ENCODE measurements around the gene SSPN. TPM values are rescaled to one million over a fixed set of nuclear protein-coding genes. Genes with fewer than 3 reads are reported as not detected.

Gene SSPN
- total RNA-seq, 4 donors from 2014 or later, result 31.5 to 76.7 (median 45.0) TPM

DNA sequence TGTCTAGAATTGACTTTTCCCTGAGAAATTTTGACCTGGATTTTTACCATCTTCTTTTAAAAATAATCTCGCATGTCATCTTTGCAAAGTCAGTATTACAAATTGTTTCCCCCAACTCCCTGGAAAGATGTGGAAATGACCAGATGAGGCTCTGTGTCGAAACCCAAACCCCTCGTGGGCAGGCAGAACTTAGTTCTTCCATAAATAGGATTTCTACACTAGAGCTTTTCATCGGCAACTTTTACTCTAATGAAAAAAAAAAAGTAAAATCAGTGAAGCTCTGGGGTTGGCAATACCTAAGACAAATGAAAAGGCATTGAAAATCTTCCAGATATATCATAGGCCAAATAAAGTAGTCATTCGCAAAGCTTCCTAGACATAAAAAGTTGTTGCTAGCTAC is 17.0 kb downstream of the SSPN start:
- H3K9me3 ChIP-seq, result peaks cover 0 to 4% of the 10 kb centered on the region in 2 donors
- no peaks in the 10 kb centered on the region for H3K36me3 ChIP-seq
- H3K4me1 ChIP-seq, result peaks cover 0 to 4% of the 10 kb centered on the region in 2 donors
- no peak overlapping the region for H3K4me3 ChIP-seq
- no peak overlapping the region for H3K27ac ChIP-seq
- DNase-seq, result no peak
- TF ChIP-seq, protein P1, sequence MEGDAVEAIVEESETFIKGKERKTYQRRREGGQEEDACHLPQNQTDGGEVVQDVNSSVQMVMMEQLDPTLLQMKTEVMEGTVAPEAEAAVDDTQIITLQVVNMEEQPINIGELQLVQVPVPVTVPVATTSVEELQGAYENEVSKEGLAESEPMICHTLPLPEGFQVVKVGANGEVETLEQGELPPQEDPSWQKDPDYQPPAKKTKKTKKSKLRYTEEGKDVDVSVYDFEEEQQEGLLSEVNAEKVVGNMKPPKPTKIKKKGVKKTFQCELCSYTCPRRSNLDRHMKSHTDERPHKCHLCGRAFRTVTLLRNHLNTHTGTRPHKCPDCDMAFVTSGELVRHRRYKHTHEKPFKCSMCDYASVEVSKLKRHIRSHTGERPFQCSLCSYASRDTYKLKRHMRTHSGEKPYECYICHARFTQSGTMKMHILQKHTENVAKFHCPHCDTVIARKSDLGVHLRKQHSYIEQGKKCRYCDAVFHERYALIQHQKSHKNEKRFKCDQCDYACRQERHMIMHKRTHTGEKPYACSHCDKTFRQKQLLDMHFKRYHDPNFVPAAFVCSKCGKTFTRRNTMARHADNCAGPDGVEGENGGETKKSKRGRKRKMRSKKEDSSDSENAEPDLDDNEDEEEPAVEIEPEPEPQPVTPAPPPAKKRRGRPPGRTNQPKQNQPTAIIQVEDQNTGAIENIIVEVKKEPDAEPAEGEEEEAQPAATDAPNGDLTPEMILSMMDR (IDR thresholded peaks at IDR 0.05), result no peak
- TF ChIP-seq POLR2A (IDR thresholded peaks at IDR 0.05), result no peak
- intact Hi-C loops (cut with DNase I; ENCODE audit: low total_unique reads), result no loop called here
- H3K27me3 ChIP-seq, result no peaks in the 10 kb centered on the region

DNA sequence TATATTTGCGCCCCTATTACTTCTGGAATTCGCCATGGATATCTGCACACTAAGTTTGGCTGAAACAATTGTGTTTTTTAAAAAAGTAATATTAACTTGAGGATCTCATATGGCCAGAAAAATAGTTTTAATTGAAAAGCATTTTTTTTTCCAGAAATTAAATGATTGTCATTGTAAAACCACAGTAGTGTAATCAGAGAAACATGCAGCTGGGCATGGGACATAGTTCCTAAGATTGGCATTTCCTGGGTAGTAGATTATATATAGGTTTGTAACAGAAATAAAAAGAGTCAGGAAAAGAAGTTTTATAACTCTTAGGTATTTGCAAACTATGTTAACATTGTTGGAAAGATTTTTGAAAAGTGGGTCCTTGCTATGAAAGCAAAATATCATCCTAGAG is 17.6 kb downstream of the SSPN start:
- Histone ChIP-seq H3K9me3 (peaks cover 0 to 4% of the 10 kb centered on the region in 2 donors), H3K27ac (no peak overlapping the region), H3K36me3 (no peaks in the 10 kb centered on the region), H3K4me3 (no peak overlapping the region), H3K27me3 (no peaks in the 10 kb centered on the region), H3K4me1 (peaks cover 0 to 4% of the 10 kb centered on the region in 2 donors)
- no peak for DNase-seq
- intact Hi-C loops (cut with DNase I; ENCODE audit: low total_unique reads), result no loop called here
- TF ChIP-seq, protein P1 (IDR thresholded peaks at IDR 0.05), result no peak
- no peak for TF ChIP-seq POLR2A (IDR thresholded peaks at IDR 0.05)

DNA sequence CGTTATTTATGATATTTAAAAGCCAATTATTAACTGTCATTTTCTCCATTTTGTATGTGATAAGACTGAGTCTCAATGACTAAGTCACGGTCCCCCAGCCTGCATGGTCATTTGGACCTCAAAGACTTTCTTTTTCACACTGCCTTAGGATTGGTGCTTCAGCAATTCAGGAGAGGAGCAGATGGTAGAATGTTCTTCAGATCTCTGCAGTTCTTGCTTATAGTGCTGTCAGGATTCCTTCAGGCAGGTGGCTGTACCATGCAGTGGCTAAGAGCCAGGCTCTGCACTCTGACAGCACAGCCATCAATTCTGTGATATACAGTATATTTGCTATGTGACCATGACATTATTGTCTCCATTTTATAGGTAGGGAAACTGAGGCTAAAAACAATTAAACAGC is 18.7 kb downstream of the SSPN start:
- Histone ChIP-seq H3K27ac (no peak overlapping the region), H3K36me3 (no peaks in the 10 kb centered on the region), H3K9me3 (peaks cover 0 to 4% of the 10 kb centered on the region in 2 donors), H3K27me3 (no peaks in the 10 kb centered on the region), H3K4me3 (no peak overlapping the region), H3K4me1 (peaks cover 0 to 4% of the 10 kb centered on the region in 2 donors)
- TF ChIP-seq POLR2A (IDR thresholded peaks at IDR 0.05), result no peak
- TF ChIP-seq, protein P1 (IDR thresholded peaks at IDR 0.05), result no peak
- no peak for DNase-seq
- intact Hi-C loops (cut with DNase I; ENCODE audit: low total_unique reads), result no loop called here

DNA sequence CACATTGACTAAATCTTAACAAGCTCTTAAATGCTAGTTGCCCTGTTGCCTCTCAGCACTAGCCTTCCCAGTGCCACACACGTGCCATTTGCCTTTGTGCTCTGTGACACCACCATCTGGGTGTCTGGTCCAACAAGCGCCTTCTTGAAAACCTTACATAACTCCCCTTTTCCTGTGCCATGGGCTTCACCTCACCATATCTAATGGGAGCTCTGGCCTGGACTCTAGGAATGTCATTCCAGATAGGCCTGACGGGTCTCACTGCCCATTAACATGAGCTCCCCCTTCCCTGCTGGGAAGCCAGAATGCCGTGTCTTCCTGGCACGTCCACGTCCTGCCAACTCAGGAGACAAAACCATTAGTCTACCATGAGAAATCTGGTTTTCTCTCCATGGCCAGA is 24.4 kb downstream of the SSPN start:
- Histone ChIP-seq H3K9me3 (peaks cover 0 to 4% of the 10 kb centered on the region in 2 donors), H3K36me3 (no peaks in the 10 kb centered on the region), H3K27ac (no peak overlapping the region), H3K27me3 (no peaks in the 10 kb centered on the region), H3K4me3 (no peak overlapping the region), H3K4me1 (no peaks in the 10 kb centered on the region)
- intact Hi-C loops (cut with DNase I; ENCODE audit: low total_unique reads), result no loop called here
- TF ChIP-seq, protein P1 (IDR thresholded peaks at IDR 0.05), result no peak
- TF ChIP-seq POLR2A (IDR thresholded peaks at IDR 0.05), result no peak
- no peak for DNase-seq

DNA sequence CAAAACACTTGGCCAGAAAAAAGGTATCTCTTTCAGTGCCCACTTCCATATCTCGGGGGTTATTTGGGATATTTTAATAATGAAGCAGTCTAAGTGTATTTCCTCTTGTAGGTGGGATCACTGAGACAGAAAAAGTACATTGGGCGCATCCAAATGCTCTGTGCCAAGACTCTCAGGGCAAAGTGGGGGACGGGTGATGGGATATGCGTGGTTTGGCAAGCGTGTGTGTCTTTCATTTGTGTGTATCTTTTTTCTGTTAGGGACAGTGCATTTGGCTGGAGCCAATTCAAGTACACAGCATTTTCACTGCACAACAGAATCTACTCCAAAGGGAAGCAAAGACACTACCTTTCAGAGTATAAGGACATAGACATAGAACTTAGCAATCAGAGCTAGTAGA is 29.3 kb downstream of the SSPN start:
- no peak for DNase-seq

More for the DNA sequence above, 29.3 kb downstream of the SSPN start:
- Histone ChIP-seq H3K36me3 (no peaks in the 10 kb centered on the region), H3K4me3 (no peak overlapping the region), H3K27me3 (no peaks in the 10 kb centered on the region), H3K4me1 (no peaks in the 10 kb centered on the region), H3K9me3 (no peaks in the 10 kb centered on the region), H3K27ac (no peak overlapping the region)
- TF ChIP-seq, protein P1 (IDR thresholded peaks at IDR 0.05), result no peak
- no peak for TF ChIP-seq POLR2A (IDR thresholded peaks at IDR 0.05)
- intact Hi-C loops (cut with DNase I; ENCODE audit: low total_unique reads), result no loop called here
